H9 (cell line): Measurements from ENCODE around the gene PPM1M. TPM values are rescaled to one million over a fixed set of nuclear protein-coding genes. Genes with fewer than 3 reads are reported as not detected.

ENCODE experiments used
- DNase-seq: peaks from one replicate; pipeline ENCODE4 v3.0.0-alpha.2; 2017
- H2AFZ ChIP-seq: one replicate; pipeline ENCODE4 v1.6.1; 2013; ENCODE audit warnings: mild to moderate bottlenecking, low read length, control low read depth, moderate library complexity
- H2AK5ac ChIP-seq: 2 replicates; pipeline ENCODE4 v1.6.1; 2013; ENCODE audit warnings: low read length, control low read depth, mixed read lengths; ENCODE audit not compliant: insufficient read length
- H2BK120ac ChIP-seq: one replicate; pipeline ENCODE4 v1.6.1; 2013; ENCODE audit warnings: low read depth, mild to moderate bottlenecking, low read length, control low read depth, inconsistent platforms; ENCODE audit not compliant: poor library complexity, severe bottlenecking
- H2BK12ac ChIP-seq: 2 replicates; pipeline ENCODE4 v1.6.1; 2013; ENCODE audit warnings: low read length, control low read depth, mixed read lengths, low read depth; ENCODE audit not compliant: insufficient read length
- H2BK15ac ChIP-seq: 2 replicates; pipeline ENCODE4 v1.6.1; 2013; ENCODE audit warnings: low read depth, low read length, control low read depth
- H2BK20ac ChIP-seq: one replicate; pipeline ENCODE4 v1.6.1; 2013; ENCODE audit warnings: low read depth, mild to moderate bottlenecking, low read length, control low read depth, inconsistent platforms; ENCODE audit not compliant: poor library complexity, severe bottlenecking
- H2BK5ac ChIP-seq: 2 replicates; pipeline ENCODE4 v1.6.1; 2013; ENCODE audit warnings: low read length, control low read depth, mixed read lengths; ENCODE audit not compliant: insufficient read length
- H3K14ac ChIP-seq: 2 replicates; pipeline ENCODE4 v1.6.1; 2013; ENCODE audit warnings: low read length, control low read depth; ENCODE audit not compliant: insufficient read depth
- H3K18ac ChIP-seq: 2 replicates; pipeline ENCODE4 v1.6.1; 2013; ENCODE audit warnings: low read depth, mild to moderate bottlenecking, mixed read lengths, low read length, control low read depth; ENCODE audit not compliant: insufficient read length
- H3K23ac ChIP-seq: 2 replicates; pipeline ENCODE4 v1.6.1; 2013; ENCODE audit warnings: low read length, control low read depth, mixed read lengths, low read depth; ENCODE audit not compliant: insufficient read length
- H3K23me2 ChIP-seq: 2 replicates; pipeline ENCODE4 v1.6.1; 2013; ENCODE audit warnings: low read depth, mild to moderate bottlenecking, mixed read lengths, low read length, control low read depth; ENCODE audit not compliant: insufficient read length, poor library complexity, severe bottlenecking
- H3K27ac ChIP-seq: 2 replicates; pipeline ENCODE4 v1.5.1; 2013; ENCODE audit warnings: low read length, control low read depth, mixed read lengths, low read depth; ENCODE audit not compliant: insufficient read length
- H3K27me3 ChIP-seq: 2 replicates; pipeline ENCODE4 v1.6.1; 2013; ENCODE audit warnings: low read length, control low read depth, inconsistent platforms; ENCODE audit not compliant: insufficient read depth
- H3K4ac ChIP-seq: 2 replicates; pipeline ENCODE4 v1.6.1; 2013; ENCODE audit warnings: low read depth, mild to moderate bottlenecking, control low read depth, inconsistent platforms, low read length, moderate library complexity
- H3K4me1 ChIP-seq: 2 replicates; pipeline ENCODE4 v1.6.1; 2013; ENCODE audit warnings: low read length, control low read depth, inconsistent platforms; ENCODE audit not compliant: insufficient read depth
- H3K4me2 ChIP-seq: 2 replicates; pipeline ENCODE4 v1.6.1; 2013; ENCODE audit warnings: low read length, control low read depth, mixed read lengths; ENCODE audit not compliant: insufficient read length, insufficient read depth
- H3K56ac ChIP-seq: 2 replicates; pipeline ENCODE4 v1.6.1; 2013; ENCODE audit warnings: low read depth, mild to moderate bottlenecking, mixed read lengths, low read length, control low read depth; ENCODE audit not compliant: insufficient read length
- H3K79me1 ChIP-seq: 2 replicates; pipeline ENCODE4 v1.6.1; 2013; ENCODE audit warnings: low read depth, mild to moderate bottlenecking, moderate library complexity, low read length, control low read depth, inconsistent platforms; ENCODE audit not compliant: insufficient read depth, poor library complexity, severe bottlenecking
- H3K79me2 ChIP-seq: 2 replicates; pipeline ENCODE4 v1.6.1; 2013; ENCODE audit warnings: low read length, control low read depth, inconsistent platforms; ENCODE audit not compliant: insufficient read depth
- H3K9ac ChIP-seq: 2 replicates; pipeline ENCODE4 v1.6.1; 2013; ENCODE audit warnings: low read length, control low read depth, mixed read lengths; ENCODE audit not compliant: insufficient read length; ENCODE audit errors: extremely low read depth
- H3K9me3 ChIP-seq: one replicate; pipeline ENCODE4 v1.6.1; 2013; ENCODE audit warnings: low read depth, low read length, inconsistent platforms; ENCODE audit not compliant: control insufficient read depth
- H3T11ph ChIP-seq: one replicate; pipeline ENCODE4 v1.6.1; 2013; ENCODE audit warnings: mild to moderate bottlenecking, low read length, control low read depth, inconsistent platforms
- H4K20me1 ChIP-seq: one replicate; pipeline ENCODE4 v1.6.1; 2013; ENCODE audit not compliant: control insufficient read depth, insufficient read length, insufficient read depth
- H4K5ac ChIP-seq: 2 replicates; pipeline ENCODE4 v1.6.1; 2013; ENCODE audit warnings: low read depth, mild to moderate bottlenecking, mixed read lengths, low read length, control low read depth; ENCODE audit not compliant: insufficient read length
- H4K8ac ChIP-seq: replicated peaks from 2 replicates; pipeline ENCODE4 v1.6.1; 2013; ENCODE audit warnings: low read length, control low read depth, mixed read lengths, low read depth; ENCODE audit not compliant: insufficient read length
- H4K91ac ChIP-seq: 2 replicates; pipeline ENCODE4 v1.6.1; 2013; ENCODE audit warnings: low read depth, mild to moderate bottlenecking, moderate library complexity, mixed read lengths, low read length, control low read depth; ENCODE audit not compliant: insufficient read length
- H3K27ac Mint-ChIP-seq, 3 experiments: 2 replicates in 2 of 3; 3 replicates in 1 of 3; pipeline ENCODE4 v1.8.0; 2020 to 2021; ENCODE audit warnings: mixed read lengths in 3 of 3, mild to moderate bottlenecking in 1 of 3, moderate library complexity in 1 of 3
- H3K27me3 Mint-ChIP-seq: 2 replicates; pipeline ENCODE4 v1.8.0; 2021; ENCODE audit warnings: low read depth, mild to moderate bottlenecking, moderate library complexity, mixed read lengths
- H3K36me3 Mint-ChIP-seq, 3 experiments: 2 replicates in 2 of 3; 3 replicates in 1 of 3; pipeline ENCODE4 v1.8.0; 2020 to 2021; ENCODE audit warnings: low read depth in 3 of 3, mixed read lengths in 3 of 3; ENCODE audit not compliant: insufficient read depth in 1 of 3
- H3K4me1 Mint-ChIP-seq, 2 experiments: 2 replicates each; pipeline ENCODE4 v1.8.0; 2020; ENCODE audit warnings: mixed read lengths in 2 of 2
- H3K4me3 Mint-ChIP-seq, 2 experiments: 2 replicates in 1 of 2; 3 replicates in 1 of 2; pipeline ENCODE4 v1.8.0; 2020 to 2021; ENCODE audit warnings: mild to moderate bottlenecking in 2 of 2, mixed read lengths in 2 of 2, moderate library complexity in 1 of 2
- H3K9me3 Mint-ChIP-seq, 2 experiments: 2 replicates in 1 of 2; 3 replicates in 1 of 2; pipeline ENCODE4 v1.8.0; 2020; ENCODE audit warnings: mild to moderate bottlenecking in 2 of 2, mixed read lengths in 2 of 2, moderate library complexity in 1 of 2
- CTCF ChIP-seq: fragments of 200-600 bp; sonication (generic); conservative IDR thresholded peaks from 3 replicates; pipeline ENCODE4 v1.8.0; 2021; ENCODE audit warnings: antibody characterized with exemption, mild to moderate bottlenecking
- WGBS: extraction: QIAGEN DNeasy Blood & Tissue Kit; methylation state at CpG from one replicate; pipeline ENCODE4 v1.1.7; 2013; ENCODE audit warnings: missing lambda C conversion rate, low lambda C conversion rate, mixed read lengths; ENCODE audit not compliant: insufficient read length; ENCODE audit errors: extremely low coverage; 5-methylcytosine and 5-hydroxymethylcytosine counted together
- total RNA-seq: library from RNA; stranded (reverse); gene quantifications from 2 replicates; pipeline ENCODE4 v1.2.1, GENCODE V29; 2021

The PPM1M gene
- total RNA-seq, 1 experiment from 2014 or later: 7.4 TPM

GRCh38 chr3:52230461-52230860 is 15.1 kb upstream of the PPM1M start:
- no peak overlapping the region for H2BK20ac ChIP-seq
- H2AK5ac ChIP-seq: no peak overlapping the region
- H3K27me3 Mint-ChIP-seq: no peaks in the 10 kb centered on the region; the same call in 1 of the 2 replicates
- no peak overlapping the region for H2AFZ ChIP-seq
- no peak overlapping the region for H3K18ac ChIP-seq
- no peak overlapping the region for H2BK15ac ChIP-seq
- DNase-seq: no peak
- H2BK5ac ChIP-seq: no peak overlapping the region
- no peaks in the 10 kb centered on the region; a peak in 1 of 5 replicates for H3K9me3 Mint-ChIP-seq
- peaks cover 12 to 34% (median 32%) of the 10 kb centered on the region in 3 experiments for H3K36me3 Mint-ChIP-seq
- no peak overlapping the region for H3K4me3 Mint-ChIP-seq
- no peaks in the 10 kb centered on the region for H3K27me3 ChIP-seq
- no peak overlapping the region for H3T11ph ChIP-seq
- no peak overlapping the region for H4K8ac ChIP-seq
- no peak overlapping the region for H3K9ac ChIP-seq
- H3K79me1 ChIP-seq: no peaks in the 10 kb centered on the region
- H4K91ac ChIP-seq: no peak overlapping the region
- no peaks in the 10 kb centered on the region for H3K23me2 ChIP-seq
- H3K4ac ChIP-seq: no peak overlapping the region
- WGBS: no CpG with 5 or more reads among the region's 6 CpGs
- no peaks in the 10 kb centered on the region for H3K79me2 ChIP-seq
- no peaks in the 10 kb centered on the region for H3K9me3 ChIP-seq
- H3K4me2 ChIP-seq: no peak overlapping the region
- H3K23ac ChIP-seq: no peak overlapping the region
- no peak for TF ChIP-seq CTCF
- no peak overlapping the region for H3K56ac ChIP-seq
- no peak overlapping the region for H4K5ac ChIP-seq
- H3K4me1 Mint-ChIP-seq: peaks cover 0 to 16% of the 10 kb centered on the region in 2 experiments; a peak in 3 of 4 replicates
- no peak overlapping the region for H3K14ac ChIP-seq
- no peak overlapping the region for H2BK12ac ChIP-seq
- no peak overlapping the region for H2BK120ac ChIP-seq
- H4K20me1 ChIP-seq: no peaks in the 10 kb centered on the region
- H3K4me1 ChIP-seq: no peaks in the 10 kb centered on the region
- no peak overlapping the region for H3K27ac ChIP-seq
- H3K27ac Mint-ChIP-seq: no peak overlapping the region; a peak in 1 of 7 replicates
